Type B pancreatic cell (in vitro differentiated cells): ENCODE results near the gene TTLL4. TPM values are rescaled to one million over a fixed set of nuclear protein-coding genes. Genes with fewer than 3 reads are reported as not detected.
"Not testable (repeated sequence)": the region's sequence is repeated elsewhere in the genome, so short reads cannot be mapped to it uniquely, and the experiment has no call there.

Experiments
- DNase-seq: peaks from one replicate; pipeline ENCODE4 v3.0.0; 2021; ENCODE audit warnings: mixed read lengths; ENCODE audit not compliant: unreplicated experiment; ENCODE audit errors: extremely low spot score
- H3K27ac Mint-ChIP-seq: 2 replicates; pipeline ENCODE4 v1.8.0; 2021; ENCODE audit warnings: mild to moderate bottlenecking, mixed read lengths
- H3K27me3 Mint-ChIP-seq: 2 replicates; pipeline ENCODE4 v1.8.0; 2021; ENCODE audit warnings: mixed read lengths
- H3K36me3 Mint-ChIP-seq: 2 replicates; pipeline ENCODE4 v1.8.0; 2021; ENCODE audit warnings: mixed read lengths
- H3K4me1 Mint-ChIP-seq: one replicate; pipeline ENCODE4 v1.8.0; 2021; ENCODE audit warnings: mixed read lengths; ENCODE audit not compliant: unreplicated experiment
- H3K4me3 Mint-ChIP-seq: 2 replicates; pipeline ENCODE4 v1.8.0; 2021; ENCODE audit warnings: mild to moderate bottlenecking, mixed read lengths
- H3K9me3 Mint-ChIP-seq: 2 replicates; pipeline ENCODE4 v1.8.0; 2021; ENCODE audit warnings: mixed read lengths
- CTCF ChIP-seq: fragments of 200-600 bp; sonication (generic); conservative IDR thresholded peaks from 2 replicates; pipeline ENCODE4 v1.5.0; 2021; ENCODE audit warnings: antibody characterized with exemption, mild to moderate bottlenecking
- total RNA-seq: library from RNA; stranded (reverse); gene quantifications from 2 replicates; pipeline ENCODE4 v1.2.1, GENCODE V29; 2021; ENCODE audit warnings: low replicate concordance

TTLL4 gene
- total RNA-seq, 1 donor from 2014 or later: 79.8 TPM

- H3K4me1 Mint-ChIP-seq: peaks cover 21% of the 10 kb centered on the region
Measured at GRCh38 chr2:218671097-218671653, 39.5 kb upstream of the TTLL4 start.

GRCh38 chr2:218671654-218672566 lies 38.7 kb upstream of the TTLL4 start, which contains the start of the genes RNF25 and STK36:
Gene RNF25 (minus strand): TSS chr2:218672002. CDS start chr2:218671970, 32 bp downstream.
Gene STK36 (plus strand): TSS chr2:218672086. CDS start chr2:218672830, 744 bp downstream.
- Mint-ChIP-seq H3K4me1 (peaks cover 21% of the 10 kb centered on the region), H3K27me3 (no peaks in the 10 kb centered on the region)

More at GRCh38 chr2:218671097-218671653, 39.5 kb upstream of the TTLL4 start:
- Mint-ChIP-seq H3K27ac (peak overlapping the region; percentile 97), H3K4me3 (peak overlapping the region; percentile 99), H3K36me3 (peaks cover 4% of the 10 kb centered on the region), H3K27me3 (no peaks in the 10 kb centered on the region), H3K9me3 (no peaks in the 10 kb centered on the region)
- TF ChIP-seq CTCF: no peak
- no peak for DNase-seq

GRCh38 chr2:218679119-218679518 lies 31.5 kb upstream of the TTLL4 start:
- no peak for DNase-seq
- peaks cover 11% of the 10 kb centered on the region for H3K36me3 Mint-ChIP-seq
- H3K4me3 Mint-ChIP-seq: no peak overlapping the region
- no peaks in the 10 kb centered on the region for H3K9me3 Mint-ChIP-seq
- no peaks in the 10 kb centered on the region for H3K4me1 Mint-ChIP-seq
- TF ChIP-seq CTCF: no peak
- H3K27ac Mint-ChIP-seq: no peak overlapping the region
- H3K27me3 Mint-ChIP-seq: no peaks in the 10 kb centered on the region

More at GRCh38 chr2:218671654-218672566, 38.7 kb upstream of the TTLL4 start, which contains the start of the genes RNF25 and STK36:
- peak; percentile 83 for DNase-seq
- no peak for TF ChIP-seq CTCF
- Mint-ChIP-seq H3K4me3 (peak within 1 kb of the TSS; percentile 99), H3K9me3 (no peaks in the 10 kb centered on the region), H3K27ac (peak within 1 kb of the TSS; percentile 97), H3K36me3 (peaks cover 4% of the 10 kb centered on the region)

- Mint-ChIP-seq H3K4me3 (no peak overlapping the region), H3K27ac (no peak overlapping the region), H3K4me1 (no peaks in the 10 kb centered on the region), H3K27me3 (no peaks in the 10 kb centered on the region), H3K36me3 (peaks cover 18% of the 10 kb centered on the region), H3K9me3 (no peaks in the 10 kb centered on the region)
- no peak for DNase-seq
- TF ChIP-seq CTCF: no peak
Measured at GRCh38 chr2:218680061-218680460, 30.6 kb upstream of the TTLL4 start.

- TF ChIP-seq CTCF: peak; percentile 87
- DNase-seq, H3K4me3 Mint-ChIP-seq, H3K27me3 Mint-ChIP-seq, H3K27ac Mint-ChIP-seq, H3K4me1 Mint-ChIP-seq, H3K9me3 Mint-ChIP-seq: not testable (repeated sequence)
- peaks cover 16% of the 10 kb centered on the region for H3K36me3 Mint-ChIP-seq
Measured at GRCh38 chr2:218687400-218688060, 23.1 kb upstream of the TTLL4 start.
